GM19351 (cell line): ENCODE data around the gene MPDZ.
A peak's percentile ranks its signal among the peaks of the same experiment; 100 is the strongest.

Source experiments
- ATAC-seq: cut with Tn5 transposase; IDR thresholded peaks from one replicate; pipeline ENCODE4 v1.9.1; 2021; ENCODE audit warnings: mild to moderate bottlenecking, moderate library complexity; ENCODE audit not compliant: unreplicated experiment

MPDZ gene

GRCh38 chr9:13088720-13089427, 190.6 kb downstream of the MPDZ start:
- peak; percentile 75 for ATAC-seq

- ATAC-seq, result no peak
These were observed 195.4 kb downstream of the MPDZ start for GRCh38 chr9:13083963-13084528.

- ATAC-seq, result no peak
These were observed 196.1 kb downstream of the MPDZ start for GRCh38 chr9:13083366-13083765.

GRCh38 chr9:13082796-13083195, 196.7 kb downstream of the MPDZ start:
- no peak for ATAC-seq

GRCh38 chr9:13078164-13078563, 201.3 kb downstream of the MPDZ start:
- no peak for ATAC-seq

GRCh38 chr9:13076616-13077015, 202.9 kb downstream of the MPDZ start:
- ATAC-seq, result no peak

GRCh38 chr9:13071921-13072320, 207.6 kb downstream of the MPDZ start:
- ATAC-seq, result no peak

GRCh38 chr9:13070612-13071595, 208.6 kb downstream of the MPDZ start:
- ATAC-seq, result no peak

GRCh38 chr9:13069498-13069897, 210.0 kb downstream of the MPDZ start:
- ATAC-seq, result no peak

- ATAC-seq, result no peak
These were observed 214.8 kb downstream of the MPDZ start for GRCh38 chr9:13064676-13065075.

- ATAC-seq, result no peak
These were observed 215.5 kb downstream of the MPDZ start for GRCh38 chr9:13063880-13064459.

GRCh38 chr9:13061390-13061789, 218.1 kb downstream of the MPDZ start:
- ATAC-seq, result no peak
